BJ (cell line): Measurements from ENCODE around the gene RAB17. TPM values are rescaled to one million over a fixed set of nuclear protein-coding genes. Genes with fewer than 3 reads are reported as not detected.

Experiments
- CTCF ChIA-PET: fragments of 350-600 bp; formaldehyde crosslinking; extraction: SDS; loops from one replicate; lab custom pipeline; 2021; ENCODE audit warnings: antibody characterized with exemption, inconsistent platforms; lab: Yijun Ruan, JAX
- POLR2A ChIA-PET: fragments of 300-600 bp; sonication (Branson Sonifier 250); formaldehyde crosslinking; extraction: SDS; loops from one replicate; lab custom pipeline; 2021; ENCODE audit warnings: antibody characterized with exemption; lab: Charles Lee
- DNase-seq: peaks from one replicate; pipeline ENCODE4 v3.0.0-alpha.2; 2011; ENCODE audit warnings: low read depth
- H3K27me3 ChIP-seq: 2 replicates; pipeline ENCODE4 v1.6.0; 2011; ENCODE audit warnings: low read length; ENCODE audit not compliant: control insufficient read depth, insufficient read depth
- H3K36me3 ChIP-seq: 2 replicates; pipeline ENCODE4 v1.5.1; 2011; ENCODE audit warnings: low read length; ENCODE audit not compliant: control insufficient read depth, insufficient read depth
- H3K4me3 ChIP-seq: 2 replicates; pipeline ENCODE4 v1.5.1; 2011; ENCODE audit warnings: low read depth, mild to moderate bottlenecking, control low read depth, low read length
- polyA plus RNA-seq: library from polyadenylated mRNA; depleted of rRNA; stranded (reverse); fragments of >200 nt; gene quantifications from 2 replicates; pipeline ENCODE4 v1.2.3, GENCODE V29; 2011
- TF ChIP-seq, protein P1 (sequence below): IDR thresholded peaks from 2 replicates; pipeline ENCODE4 v1.5.1; 2011; ENCODE audit warnings: low read depth, mild to moderate bottlenecking, control low read depth, inconsistent platforms, low read length, moderate library complexity; ENCODE audit not compliant: insufficient read depth

The RAB17 gene
- polyA plus RNA-seq, 1 experiment = 0.25 TPM

DNA sequence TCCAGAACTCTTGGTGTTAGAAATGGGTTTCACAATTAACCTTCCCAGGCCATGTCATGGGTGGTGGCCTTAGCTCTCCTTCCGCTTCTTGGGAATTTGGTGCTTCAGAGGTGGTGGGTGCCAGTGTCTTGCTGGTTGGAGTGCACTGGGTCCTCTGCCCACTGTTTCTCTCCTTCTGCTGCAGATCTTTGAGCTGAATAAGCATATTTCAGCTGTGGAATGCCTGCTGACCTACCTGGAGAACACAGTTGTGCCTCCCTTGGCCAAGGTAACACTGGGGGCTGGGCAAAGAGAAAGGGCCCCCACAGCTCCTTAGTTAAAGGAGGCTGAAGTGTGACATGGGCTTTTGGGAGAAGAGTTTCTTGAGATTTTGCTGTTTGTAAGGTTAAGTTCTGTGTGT, 56.2 kb downstream of the RAB17 start:
- ChIA-PET POLR2A (no interaction called here), CTCF (interaction anchor here (2.7 to 3.8 kb wide), 2 partner anchors 22 to 38 kb away, joined by 9 to 20 read pairs; no protein-coding TSS in a partner anchor)

DNA sequence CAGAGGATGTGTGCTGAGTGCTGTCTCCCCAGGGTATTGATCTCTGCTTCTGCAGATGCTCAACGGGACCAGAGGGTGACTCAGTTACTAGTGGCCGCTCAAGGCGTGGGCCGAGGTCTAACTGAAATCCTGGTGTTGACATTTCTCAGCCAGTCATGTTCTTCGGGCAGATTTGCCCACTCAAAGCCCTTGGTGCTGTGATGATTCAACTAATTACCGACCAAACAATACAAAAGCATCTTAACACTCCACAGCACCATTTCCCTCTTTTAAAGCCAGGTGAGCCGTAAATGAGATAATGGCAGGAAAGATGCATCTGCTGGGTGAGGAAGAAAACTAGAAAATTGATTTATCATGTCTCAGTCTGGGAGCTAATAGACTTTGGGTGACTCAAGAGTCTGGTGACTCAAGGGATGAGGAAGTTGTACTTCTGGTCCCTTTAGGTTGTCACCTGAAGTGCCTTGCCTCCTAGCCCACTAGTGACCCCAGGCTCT, 56.8 kb downstream of the RAB17 start:
- CTCF ChIA-PET = interaction anchor here (2.7 to 3.8 kb wide), 2 partner anchors 21 to 38 kb away, joined by 9 to 20 read pairs; no protein-coding TSS in a partner anchor
- no peak for DNase-seq
- POLR2A ChIA-PET = no interaction called here
- H3K36me3 ChIP-seq = peaks cover 12% of the 10 kb centered on the region
- H3K27me3 ChIP-seq = no peaks in the 10 kb centered on the region
- H3K4me3 ChIP-seq = no peak overlapping the region
- TF ChIP-seq, protein P1, sequence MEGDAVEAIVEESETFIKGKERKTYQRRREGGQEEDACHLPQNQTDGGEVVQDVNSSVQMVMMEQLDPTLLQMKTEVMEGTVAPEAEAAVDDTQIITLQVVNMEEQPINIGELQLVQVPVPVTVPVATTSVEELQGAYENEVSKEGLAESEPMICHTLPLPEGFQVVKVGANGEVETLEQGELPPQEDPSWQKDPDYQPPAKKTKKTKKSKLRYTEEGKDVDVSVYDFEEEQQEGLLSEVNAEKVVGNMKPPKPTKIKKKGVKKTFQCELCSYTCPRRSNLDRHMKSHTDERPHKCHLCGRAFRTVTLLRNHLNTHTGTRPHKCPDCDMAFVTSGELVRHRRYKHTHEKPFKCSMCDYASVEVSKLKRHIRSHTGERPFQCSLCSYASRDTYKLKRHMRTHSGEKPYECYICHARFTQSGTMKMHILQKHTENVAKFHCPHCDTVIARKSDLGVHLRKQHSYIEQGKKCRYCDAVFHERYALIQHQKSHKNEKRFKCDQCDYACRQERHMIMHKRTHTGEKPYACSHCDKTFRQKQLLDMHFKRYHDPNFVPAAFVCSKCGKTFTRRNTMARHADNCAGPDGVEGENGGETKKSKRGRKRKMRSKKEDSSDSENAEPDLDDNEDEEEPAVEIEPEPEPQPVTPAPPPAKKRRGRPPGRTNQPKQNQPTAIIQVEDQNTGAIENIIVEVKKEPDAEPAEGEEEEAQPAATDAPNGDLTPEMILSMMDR = no peak

More for the DNA sequence above, 56.2 kb downstream of the RAB17 start:
- Histone ChIP-seq H3K27me3 (no peaks in the 10 kb centered on the region), H3K36me3 (peaks cover 12% of the 10 kb centered on the region), H3K4me3 (no peak overlapping the region)
- TF ChIP-seq, protein P1 = no peak
- DNase-seq = no peak

DNA sequence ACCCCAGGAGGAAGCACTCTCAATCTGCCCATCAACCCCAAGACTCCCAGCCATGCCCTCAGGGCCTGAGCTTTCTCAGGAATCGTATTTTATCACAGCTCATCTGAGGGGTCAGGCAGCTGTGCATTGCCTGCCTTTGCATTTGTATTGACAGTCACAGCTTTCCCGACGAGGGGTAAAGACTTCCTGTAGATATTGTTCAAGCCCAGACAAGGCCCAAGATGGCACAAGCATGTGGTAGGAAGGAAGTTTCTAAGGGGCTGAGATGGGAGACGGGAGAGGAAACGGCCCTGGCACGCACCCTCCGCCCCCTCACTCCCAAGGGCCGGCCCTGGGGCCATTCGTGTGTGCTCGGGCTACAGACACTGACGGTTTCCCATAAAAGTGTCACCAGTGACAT, 58.4 kb downstream of the RAB17 start:
- H3K4me3 ChIP-seq = no peak overlapping the region
- ChIA-PET POLR2A (no interaction called here), CTCF (interaction anchor here (0.7 to 3.8 kb wide), 4 partner anchors 20 to 376 kb away, joined by 3 to 20 read pairs (median 6); no protein-coding TSS in a partner anchor)
- peaks cover 13% of the 10 kb centered on the region for H3K36me3 ChIP-seq
- TF ChIP-seq, protein P1 = no peak
- no peak for DNase-seq
- H3K27me3 ChIP-seq = no peaks in the 10 kb centered on the region

DNA sequence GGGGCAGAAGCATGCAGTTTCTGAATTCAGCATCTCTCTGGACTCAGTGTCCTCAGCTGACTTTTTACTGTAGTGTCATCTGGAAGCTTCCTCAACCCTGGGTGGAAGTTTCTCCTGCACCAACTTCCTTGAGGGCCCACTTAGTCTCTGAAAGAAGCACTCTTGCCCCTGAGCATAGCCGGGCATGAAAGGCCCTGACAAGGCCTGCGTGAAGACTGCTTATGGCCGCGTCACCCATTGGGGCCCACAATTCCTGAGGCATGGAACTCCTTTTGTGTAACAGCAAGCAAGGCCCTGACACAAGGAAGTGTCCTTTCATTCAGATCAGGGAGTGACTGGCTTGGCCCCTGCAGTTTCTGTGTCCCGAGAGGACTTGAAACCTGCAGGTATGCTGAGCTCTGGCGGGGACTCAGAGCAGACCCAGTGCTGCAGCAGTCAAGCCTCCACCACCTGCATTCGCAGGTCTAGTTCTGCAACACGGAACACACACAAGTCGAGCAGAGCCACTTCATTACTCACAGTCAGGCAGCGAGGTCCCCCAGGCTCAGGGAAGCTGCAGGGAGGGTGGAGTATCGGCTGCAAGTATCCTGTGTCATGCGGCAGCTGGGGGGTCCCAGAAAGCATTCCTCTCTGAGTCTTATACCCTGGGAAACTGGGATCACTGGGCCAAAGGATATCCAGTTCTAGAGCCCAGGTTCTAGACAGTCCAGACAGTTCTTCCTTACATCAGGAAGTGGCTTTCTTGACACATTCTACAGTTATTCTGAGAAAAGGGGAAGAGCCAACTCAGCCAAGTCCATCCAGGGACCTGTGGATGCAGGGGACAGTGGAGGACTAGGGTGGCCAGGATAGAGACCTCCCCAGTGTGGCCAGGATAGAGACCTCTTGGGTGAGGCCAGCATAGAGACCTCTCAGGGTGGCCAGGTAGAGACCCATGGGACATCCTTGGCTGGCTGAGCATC, 59.8 kb downstream of the RAB17 start:
- H3K36me3 ChIP-seq = peaks cover 15% of the 10 kb centered on the region
- DNase-seq = no peak
- TF ChIP-seq, protein P1 = no peak
- ChIA-PET POLR2A (no interaction called here), CTCF (interaction anchor here (1.0 to 2.4 kb wide), 4 partner anchors 8 to 42 kb away, joined by 3 to 10 read pairs (median 3); no protein-coding TSS in a partner anchor)
- H3K4me3 ChIP-seq = no peak overlapping the region
- H3K27me3 ChIP-seq = no peaks in the 10 kb centered on the region
